K562 (cell line): ENCODE results near the gene ZGLP1. TPM values are rescaled to one million over a fixed set of nuclear protein-coding genes. Genes with fewer than 3 reads are reported as not detected.
A peak's percentile ranks its signal among the peaks of the same experiment; 100 is the strongest.

ENCODE experiments used
- DEAF1 ChIP-seq: fragments of 450-650 bp; formaldehyde crosslinking; IDR thresholded peaks from 2 replicates; pipeline ENCODE4 v1.4.0; 2020; ENCODE audit warnings: mild to moderate bottlenecking, moderate library complexity
- ELF2 ChIP-seq: fragments of 250-450 bp; sonication (Bioruptor Pico); IDR thresholded peaks from 2 replicates; pipeline ENCODE4 v1.5.0; 2021; ENCODE audit warnings: mild to moderate bottlenecking
- FOXJ3 ChIP-seq: sonication (generic); formaldehyde crosslinking; IDR thresholded peaks from 2 replicates; pipeline ENCODE4 v1.4.0; 2020; ENCODE audit warnings: mild to moderate bottlenecking, missing genetic modification reagents
- GATAD2B ChIP-seq: fragments of 450-650 bp; IDR thresholded peaks from 2 replicates; pipeline ENCODE4 v1.6.1; 2017; ENCODE audit warnings: mild to moderate bottlenecking, borderline replicate concordance
- GTF2F1 ChIP-seq: IDR thresholded peaks from 2 replicates; pipeline ENCODE4 v1.6.1; 2011; ENCODE audit warnings: low read depth, low read length, improper control_type of control experiment
- HMG20B ChIP-seq: fragments of 250-450 bp; sonication (Bioruptor Pico); IDR thresholded peaks from 2 replicates; pipeline ENCODE4 v1.5.0; 2021; ENCODE audit warnings: mild to moderate bottlenecking
- JUN ChIP-seq, 2 experiments: sonication (generic) in 1 of 2; formaldehyde crosslinking in 1 of 2; IDR thresholded peaks; 2 replicates each; pipeline versions ENCODE4 v1.6.1 to v1.8.0; 2012 to 2022; ENCODE audit warnings: borderline replicate concordance in 2 of 2, mild to moderate bottlenecking in 2 of 2, improper control_type of control experiment in 1 of 2, low read depth in 1 of 2, low read length in 1 of 2, missing genetic modification reagents in 1 of 2
- KDM1A ChIP-seq, 2 experiments: fragments of 450-650 bp; IDR thresholded peaks; 2 replicates each; pipeline ENCODE4 v1.6.1; 2016; ENCODE audit warnings: mild to moderate bottlenecking in 2 of 2
- MCM7 ChIP-seq, 2 experiments: fragments of 450-650 bp; IDR thresholded peaks; 2 replicates each; pipeline ENCODE4 v1.6.1; 2016 to 2018
- MECOM ChIP-seq: fragments of 250-450 bp; sonication (Bioruptor Pico); IDR thresholded peaks from 2 replicates; pipeline ENCODE4 v1.8.0; 2022; ENCODE audit warnings: inconsistent platforms
- MEIS2 ChIP-seq: fragments of 450-650 bp; IDR thresholded peaks from 2 replicates; pipeline ENCODE4 v1.6.1; 2014; ENCODE audit warnings: mild to moderate bottlenecking; ENCODE audit not compliant: partially characterized antibody
- MIER1 ChIP-seq: fragments of 450-650 bp; IDR thresholded peaks from 2 replicates; pipeline ENCODE4 v1.6.1; 2016; ENCODE audit warnings: antibody characterized with exemption, mild to moderate bottlenecking, low read depth
- MTA1 ChIP-seq: fragments of 450-650 bp; IDR thresholded peaks from 2 replicates; pipeline ENCODE4 v1.6.1; 2017; ENCODE audit warnings: borderline replicate concordance
- NFIC ChIP-seq: fragments of 450-650 bp; IDR thresholded peaks from 2 replicates; pipeline ENCODE4 v1.6.1; 2017; ENCODE audit warnings: mild to moderate bottlenecking, inconsistent platforms
- PCBP1 ChIP-seq: fragments of 200-400 bp; formaldehyde crosslinking; IDR thresholded peaks from 2 replicates; pipeline ENCODE4 v1.6.1; 2018; ENCODE audit warnings: mild to moderate bottlenecking, low read depth, low read length; ENCODE audit not compliant: poor library complexity, severe bottlenecking
- PML ChIP-seq: IDR thresholded peaks from 2 replicates; pipeline ENCODE4 v1.6.1; 2012; ENCODE audit warnings: low read length, inconsistent platforms
- RREB1 ChIP-seq: fragments of 250-450 bp; sonication (Bioruptor Pico); IDR thresholded peaks from 2 replicates; pipeline ENCODE4 v1.4.0; 2020
- SMARCE1 ChIP-seq: fragments of 450-650 bp; IDR thresholded peaks from 2 replicates; pipeline ENCODE4 v1.7.1; 2016; ENCODE audit warnings: mild to moderate bottlenecking
- SUPT5H ChIP-seq: fragments of 450-650 bp; IDR thresholded peaks from 2 replicates; pipeline ENCODE4 v1.6.1; 2016
- TBP ChIP-seq: optimal IDR thresholded peaks from 2 replicates; pipeline ENCODE3; 2011; ENCODE audit warnings: low read depth, low read length, improper control_type of control experiment
- ZNF143 ChIP-seq: sonication (generic); formaldehyde crosslinking; IDR thresholded peaks from 2 replicates; pipeline ENCODE4 v1.9.0; 2022; ENCODE audit warnings: mild to moderate bottlenecking, missing genetic modification reagents
- ZNF174 ChIP-seq: fragments of 250-450 bp; sonication (Bioruptor Pico); IDR thresholded peaks from 2 replicates; pipeline ENCODE4 v1.4.0; 2020; ENCODE audit warnings: mild to moderate bottlenecking
- ZNF175 ChIP-seq: fragments of 200-800 bp; sonication (Bioruptor generic); IDR thresholded peaks from 2 replicates; pipeline ENCODE4 v1.6.1; 2016; ENCODE audit warnings: low read depth, mild to moderate bottlenecking, missing genetic modification characterization, missing compliant biosample characterization
- ZNF197 ChIP-seq: fragments of 200-800 bp; sonication (Bioruptor generic); IDR thresholded peaks from 2 replicates; pipeline ENCODE4 v1.6.1; 2016; ENCODE audit warnings: low read depth, missing genetic modification characterization, missing compliant biosample characterization
- ZNF3 ChIP-seq: fragments of 250-450 bp; sonication (Bioruptor Pico); IDR thresholded peaks from 2 replicates; pipeline ENCODE4 v1.5.0; 2021; ENCODE audit warnings: mild to moderate bottlenecking, moderate library complexity
- ZNF551 ChIP-seq: fragments of 250-450 bp; sonication (Bioruptor Pico); IDR thresholded peaks from 2 replicates; pipeline ENCODE4 v1.5.0; 2021; ENCODE audit warnings: mild to moderate bottlenecking, moderate library complexity
- polyA plus RNA-seq, 8 experiments: library from polyadenylated mRNA; depleted of rRNA in 4 of 8; stranded (reverse) in 5 of 8; unstranded in 3 of 8; fragments of >200 nt; fragmentation: Nextera tagmentation in 2 of 8; fragmentation: Illumina TruSeq in 1 of 8; extraction: Ambion mirVana in 2 of 8; extraction: Trizol in 1 of 8; gene quantifications; 2 replicates each; pipeline versions ENCODE4 v1.2.1 to v1.2.3, GENCODE V29; 2011 to 2014; ENCODE audit warnings: inconsistent platforms in 1 of 8, missing spikeins in 1 of 8
- total RNA-seq, 7 experiments: library from RNA; depleted of rRNA in 6 of 7; stranded (reverse); fragments of >200 nt in 6 of 7; fragmentation: Illumina TruSeq in 2 of 7; extraction: Trizol in 2 of 7; gene quantifications; 2 replicates each; pipeline versions ENCODE4 v1.2.1 to v1.2.3, GENCODE V29; 2011 to 2021; ENCODE audit warnings: low replicate concordance in 1 of 7

Gene ZGLP1
- total and polyA plus RNA-seq, 9 of the 15 experiments (the other 6 are each of a cell fraction or from before 2014, with no cell fraction given), result 0.24 to 4.5 (median 2.2) TPM

- no peak for TF ChIP-seq PCBP1
- no peak for TF ChIP-seq GATAD2B
- peak; percentile 90 to 92 for TF ChIP-seq KDM1A (IDR thresholded peaks at IDR 0.05)
- TF ChIP-seq ZNF143 (CRISPR knock-in tag), result no peak
- no peak for TF ChIP-seq GTF2F1
- TF ChIP-seq MECOM (CRISPR knock-in tag), result no peak
- no peak for TF ChIP-seq PML
- no peak for TF ChIP-seq ELF2 (CRISPR knock-in tag)
- TF ChIP-seq SMARCE1, result peak; percentile 38; the same call in 1 of the 2 replicates
- no peak for TF ChIP-seq NFIC
- TF ChIP-seq ZNF175 (CRISPR knock-in tag), result no peak
- TF ChIP-seq RREB1 (CRISPR knock-in tag), result no peak
- TF ChIP-seq JUN (IDR thresholded peaks at IDR 0.05; ENCODE audit: borderline replicate concordance, low read depth, low read length), result no peak
- no peak for TF ChIP-seq JUN (CRISPR knock-in tag; IDR thresholded peaks at IDR 0.05; ENCODE audit: borderline replicate concordance)
- TF ChIP-seq HMG20B (CRISPR knock-in tag), result no peak
- TF ChIP-seq DEAF1 (CRISPR knock-in tag), result no peak
- TF ChIP-seq ZNF197 (CRISPR knock-in tag), result no peak
- no peak for TF ChIP-seq MIER1
- no peak for TF ChIP-seq MTA1
- TF ChIP-seq MCM7 (IDR thresholded peaks at IDR 0.05), result no peak
- no peak for TF ChIP-seq ZNF3
- no peak for TF ChIP-seq TBP
- peak; percentile 65 for TF ChIP-seq MEIS2
- no peak for TF ChIP-seq SUPT5H
- no peak for TF ChIP-seq ZNF174 (CRISPR knock-in tag)
- TF ChIP-seq ZNF551, result no peak
- peak; percentile 73 for TF ChIP-seq FOXJ3 (CRISPR knock-in tag)
Measured at GRCh38 chr19:10346509-10346908, 36.9 kb upstream of the ZGLP1 start (continued).
